Measurements from ENCODE around the gene NRGN.

NRGN gene

DNA sequence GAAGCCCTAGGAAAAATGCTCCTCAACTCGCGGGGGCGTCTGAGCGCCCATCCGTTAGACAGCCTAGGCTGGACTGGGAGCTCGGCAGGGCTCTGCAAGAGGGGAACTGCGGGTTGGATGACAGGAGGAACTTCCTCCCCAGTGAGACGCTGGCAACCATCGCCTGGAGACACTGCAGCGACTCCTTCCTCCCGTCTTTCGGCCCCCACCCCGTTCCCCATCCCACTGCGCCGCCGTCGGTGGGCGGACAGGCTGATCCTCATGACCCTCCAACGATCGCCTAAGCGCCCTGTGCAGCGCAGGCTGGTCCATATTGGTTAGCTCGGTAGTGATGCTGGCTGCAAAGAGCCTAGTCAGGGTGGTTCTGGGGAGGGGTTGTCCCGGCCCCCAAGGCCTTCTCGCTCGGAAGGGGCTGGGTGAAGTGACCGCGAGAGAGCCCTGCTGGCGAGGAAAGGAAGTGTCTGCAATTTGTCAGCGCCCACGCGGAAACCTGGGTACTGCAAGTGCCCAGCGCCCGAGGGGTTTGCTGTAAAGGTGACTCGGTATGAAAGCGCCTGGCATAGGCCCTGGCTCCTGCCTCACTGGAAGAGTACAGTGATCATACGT lies 638 bp downstream of the NRGN start:
- ATAC-seq (peak; percentile 48), DNase-seq (peak; percentile 70)

DNA sequence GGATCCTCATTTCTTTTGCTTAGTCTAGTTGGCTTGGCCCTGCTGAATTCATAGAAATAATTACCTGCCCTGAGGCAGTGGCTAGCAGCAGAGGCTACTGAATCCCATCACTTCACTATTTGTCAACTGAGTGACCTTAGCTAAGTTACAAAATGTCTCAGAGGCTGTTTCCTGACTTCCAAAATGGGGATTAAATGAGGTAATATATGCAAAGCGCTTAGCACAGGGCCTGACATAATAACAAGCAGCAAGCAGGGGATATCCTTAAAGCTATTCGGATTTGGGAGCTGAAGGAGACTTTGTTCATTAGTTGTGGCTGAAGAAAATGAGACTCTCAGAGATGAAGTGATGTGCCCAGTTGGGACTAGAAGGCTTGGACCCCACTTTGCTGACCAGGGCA lies 2.8 kb downstream of the NRGN start:
- ATAC-seq = no peak
- DNase-seq = no peak

DNA sequence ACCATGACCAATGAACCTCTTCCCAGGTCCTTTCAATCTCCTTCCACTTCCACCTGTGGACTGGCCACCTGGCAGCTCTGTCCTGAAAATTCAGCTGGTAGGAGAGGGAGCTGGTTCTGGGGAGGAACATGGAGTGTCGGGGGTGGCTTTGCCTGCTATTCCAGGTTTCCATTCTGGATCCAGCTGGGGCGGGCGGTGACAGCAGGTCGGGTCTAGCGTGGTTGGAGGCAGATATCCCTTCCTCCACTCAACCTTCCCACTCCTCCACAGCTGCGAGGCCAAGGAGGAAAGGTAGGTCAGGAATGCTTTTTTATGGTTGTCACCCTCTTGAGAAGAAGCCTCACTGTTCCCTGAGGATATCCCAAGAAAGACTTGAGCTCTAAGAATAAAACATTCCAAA lies 3.3 kb downstream of the NRGN start:
- DNase-seq (no peak), ATAC-seq (no peak)

DNA sequence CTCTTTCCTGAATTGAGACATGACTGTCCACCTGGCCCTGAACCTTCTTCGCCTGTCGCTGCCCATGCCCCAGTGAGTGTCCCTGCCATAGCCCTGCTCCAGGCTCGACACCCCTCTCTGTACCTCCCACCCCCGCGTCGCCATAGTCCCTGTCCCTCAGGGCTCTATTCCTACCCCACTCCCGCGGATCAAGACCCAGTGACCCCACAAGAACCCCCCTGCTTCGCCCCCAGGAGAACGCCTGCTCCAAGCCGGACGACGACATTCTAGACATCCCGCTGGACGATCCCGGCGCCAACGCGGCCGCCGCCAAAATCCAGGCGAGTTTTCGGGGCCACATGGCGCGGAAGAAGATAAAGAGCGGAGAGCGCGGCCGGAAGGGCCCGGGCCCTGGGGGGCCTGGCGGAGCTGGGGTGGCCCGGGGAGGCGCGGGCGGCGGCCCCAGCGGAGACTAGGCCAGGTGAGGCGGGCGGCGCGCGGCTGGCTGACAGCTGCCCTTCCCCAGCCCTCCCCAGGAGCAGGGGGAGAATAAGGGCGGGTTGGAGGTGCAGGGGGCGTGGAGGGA lies 5.6 kb downstream of the NRGN start:
- no peak for DNase-seq
- ATAC-seq = no peak

DNA sequence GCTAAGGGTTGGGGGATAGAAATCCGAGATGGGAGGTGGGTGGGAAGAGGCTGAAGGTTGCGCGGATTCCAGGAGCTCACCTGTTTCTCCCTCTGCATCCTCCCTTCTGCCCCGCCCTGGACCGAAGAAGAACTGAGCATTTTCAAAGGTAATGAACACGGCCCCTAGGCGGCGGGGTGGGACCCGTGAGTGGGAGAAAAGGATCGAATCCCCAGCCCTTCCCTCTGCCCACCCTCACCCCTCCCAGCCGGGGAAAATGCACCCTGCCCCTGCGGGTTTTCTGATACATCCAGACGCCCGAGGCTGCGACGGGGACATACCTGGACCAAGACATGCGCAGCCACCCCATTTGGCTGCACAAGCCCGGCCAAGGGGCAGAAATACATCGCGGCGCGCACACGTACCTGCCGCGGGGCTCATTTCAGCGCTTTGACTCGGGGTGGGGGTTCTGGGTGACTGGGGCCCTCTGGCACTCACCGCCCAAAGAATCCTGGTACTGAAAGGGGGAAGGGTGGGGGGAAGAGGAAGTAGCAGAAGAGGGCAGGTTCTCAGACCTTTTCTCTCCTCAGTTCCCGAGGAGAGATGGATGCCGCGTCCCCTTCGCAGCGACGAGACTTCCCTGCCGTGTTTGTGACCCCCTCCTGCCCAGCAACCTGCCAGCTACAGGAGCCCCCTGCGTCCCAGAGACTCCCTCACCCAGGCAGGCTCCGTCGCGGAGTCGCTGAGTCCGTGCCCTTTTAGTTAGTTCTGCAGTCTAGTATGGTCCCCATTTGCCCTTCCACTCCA lies 6.3 kb downstream of the NRGN start:
- DNase-seq (peak; percentile 57), ATAC-seq (peak; percentile 28)

DNA sequence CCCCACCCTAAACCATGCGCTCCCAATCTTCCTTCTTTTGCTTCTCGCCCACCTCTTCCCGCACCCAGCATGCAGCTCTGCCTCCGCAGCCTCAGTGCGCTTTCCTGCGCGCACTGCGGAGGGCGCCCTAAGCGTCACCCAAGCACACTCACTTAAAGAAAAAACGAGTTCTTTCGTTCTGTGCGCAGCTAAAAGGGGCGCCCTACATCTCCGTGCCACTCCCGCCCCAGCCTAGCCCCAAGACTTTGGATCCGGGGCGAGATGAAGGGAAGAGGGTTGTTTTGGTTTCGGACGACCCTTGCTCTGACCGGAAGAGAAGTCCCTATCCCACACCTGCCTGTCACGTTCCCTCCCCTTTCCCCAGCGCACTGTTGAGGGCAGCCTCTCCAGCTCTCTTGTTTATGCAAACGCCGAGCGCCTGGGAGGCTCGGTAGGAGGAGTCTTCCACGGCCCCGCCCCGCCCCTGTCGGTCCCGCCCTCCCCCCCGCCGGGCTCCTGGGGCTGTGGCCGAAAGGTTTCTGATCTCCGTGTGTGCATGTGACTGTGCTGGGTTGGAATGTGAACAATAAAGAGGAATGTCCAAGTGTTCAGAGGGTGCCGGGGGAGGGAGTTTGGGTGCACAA lies 7.0 kb downstream of the NRGN start:
- ATAC-seq (peak; percentile 84), DNase-seq (peak; percentile 81)

DNA sequence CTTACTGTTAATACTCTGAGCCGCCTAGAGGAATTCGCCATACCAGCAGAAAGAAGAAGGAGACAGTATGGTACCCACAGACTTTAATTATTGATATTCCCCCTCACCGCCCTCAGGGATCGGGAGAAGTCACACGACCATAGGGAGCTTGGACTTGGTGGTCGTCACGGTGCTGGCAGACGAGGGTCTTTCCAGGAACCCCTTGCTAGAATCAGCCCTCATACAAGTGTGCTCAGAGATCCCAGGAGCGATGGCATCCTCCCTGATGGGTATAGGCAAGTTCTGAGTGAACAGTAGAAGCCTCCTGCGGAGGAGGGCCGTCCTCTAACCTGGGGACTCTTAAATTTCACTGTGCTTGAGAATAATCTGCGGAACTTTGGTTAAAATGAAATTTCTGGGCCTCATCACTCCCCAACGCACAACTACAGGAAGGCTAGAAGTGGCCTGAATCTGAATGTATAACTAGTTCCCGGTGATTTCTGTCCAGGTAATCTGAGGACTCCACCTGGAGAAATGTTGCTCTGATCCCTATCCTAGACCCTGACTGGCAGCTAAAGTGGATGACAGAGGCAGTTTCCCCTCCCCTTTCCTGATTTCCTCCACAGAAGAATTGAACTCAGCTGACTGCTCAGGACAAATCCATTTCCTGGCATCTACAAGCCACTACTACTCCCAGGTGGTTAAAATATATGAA lies 7.8 kb downstream of the NRGN start:
- ATAC-seq (no peak), DNase-seq (no peak)

DNA sequence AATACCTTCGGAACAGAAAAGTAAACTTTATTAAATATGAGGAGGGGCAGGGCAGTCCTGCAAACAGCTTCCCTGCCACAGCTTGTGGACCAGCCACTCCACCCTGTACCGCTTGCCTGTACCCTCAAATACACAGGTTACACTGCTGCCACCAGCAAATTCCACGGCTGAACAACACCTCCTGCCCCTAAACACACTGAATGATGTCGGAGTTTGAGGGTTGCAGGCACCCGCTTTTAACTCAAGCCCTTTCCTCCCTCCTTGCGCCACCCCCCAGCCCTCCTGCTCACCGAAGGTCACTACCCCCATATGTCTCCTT lies 8.3 kb downstream of the NRGN start:
- ATAC-seq = no peak

DNA sequence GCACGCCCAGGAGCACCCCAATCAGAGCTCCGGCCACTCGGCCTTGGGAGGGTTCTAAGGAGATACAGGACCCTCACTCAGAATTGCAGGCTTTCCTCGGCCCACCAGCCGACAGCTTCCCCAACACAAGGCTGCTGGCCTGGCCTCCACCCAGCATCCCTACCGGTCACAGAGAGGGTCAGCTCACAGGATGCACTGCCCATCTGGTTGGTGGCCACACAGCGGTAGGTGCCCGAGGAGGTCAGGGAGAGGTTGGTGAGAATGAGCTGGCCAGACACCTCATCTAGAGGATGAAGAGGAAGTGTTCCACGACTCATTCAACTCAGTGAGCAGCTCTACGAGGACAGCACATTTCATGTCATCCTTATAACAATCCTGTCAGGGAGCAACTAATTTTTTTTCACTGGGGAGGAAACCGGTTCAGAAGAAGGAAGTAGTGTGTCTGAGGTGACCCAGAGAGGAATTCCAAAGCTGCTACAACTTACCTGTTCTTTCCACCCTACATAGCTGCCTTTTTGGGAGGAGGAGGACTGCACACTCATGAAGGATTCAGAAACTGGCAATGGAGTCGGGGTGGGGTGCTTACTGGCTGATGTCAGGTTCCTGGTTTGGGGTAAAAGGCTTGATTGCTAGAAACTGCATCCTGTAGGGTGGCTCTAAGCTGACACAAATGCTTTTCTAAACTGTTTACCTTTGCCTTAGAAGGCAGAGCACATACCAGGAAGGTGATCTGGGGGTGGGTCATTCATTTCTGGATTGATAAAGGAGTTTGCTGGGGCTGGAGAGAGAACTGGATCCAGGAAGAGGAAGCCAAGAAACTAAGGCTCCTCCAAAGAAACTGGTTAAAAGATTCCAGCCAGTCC lies 9.0 kb downstream of the NRGN start:
- DNase-seq (no peak), ATAC-seq (no peak)

More for the DNA sequence above, 8.3 kb downstream of the NRGN start:
- no peak for DNase-seq

DNA sequence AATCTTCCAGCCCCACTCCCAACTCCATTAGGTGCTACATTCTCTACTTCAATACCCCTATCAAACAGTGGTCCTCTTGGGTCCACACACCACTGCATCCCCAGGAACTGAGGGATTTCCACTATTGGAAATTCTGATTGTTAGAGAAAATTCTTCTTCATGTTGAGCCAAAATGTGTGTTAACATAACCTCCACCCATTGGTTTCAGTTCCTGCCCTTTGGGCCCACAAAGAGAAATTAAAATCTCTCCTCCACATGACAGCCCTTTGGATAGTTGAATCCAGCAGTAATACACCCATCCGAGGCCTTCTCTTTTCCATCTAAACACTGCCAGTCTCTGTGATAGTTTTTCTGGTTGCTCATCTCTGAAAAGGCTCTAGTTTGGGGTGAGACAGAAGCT lies 10.2 kb downstream of the NRGN start:
- DNase-seq = no peak
- ATAC-seq = no peak

DNA sequence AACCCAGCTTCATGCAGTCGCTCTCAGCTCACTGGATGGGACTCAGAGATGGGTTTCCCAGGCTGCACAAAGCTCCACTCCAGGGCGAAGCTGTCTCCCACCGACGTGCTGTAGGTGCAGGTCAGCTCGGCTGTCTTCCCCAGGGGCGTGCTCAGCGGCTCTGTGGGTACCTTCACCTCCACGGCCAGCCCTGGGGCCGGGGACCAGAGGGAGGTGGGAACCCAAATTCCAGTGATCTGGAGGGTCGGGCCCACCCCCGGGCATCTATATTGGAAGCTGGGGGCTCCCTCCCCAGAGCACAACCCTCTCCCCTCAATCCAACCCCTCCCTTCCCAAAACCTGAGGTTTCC lies 11.6 kb downstream of the NRGN start:
- DNase-seq (no peak), ATAC-seq (no peak)

DNA sequence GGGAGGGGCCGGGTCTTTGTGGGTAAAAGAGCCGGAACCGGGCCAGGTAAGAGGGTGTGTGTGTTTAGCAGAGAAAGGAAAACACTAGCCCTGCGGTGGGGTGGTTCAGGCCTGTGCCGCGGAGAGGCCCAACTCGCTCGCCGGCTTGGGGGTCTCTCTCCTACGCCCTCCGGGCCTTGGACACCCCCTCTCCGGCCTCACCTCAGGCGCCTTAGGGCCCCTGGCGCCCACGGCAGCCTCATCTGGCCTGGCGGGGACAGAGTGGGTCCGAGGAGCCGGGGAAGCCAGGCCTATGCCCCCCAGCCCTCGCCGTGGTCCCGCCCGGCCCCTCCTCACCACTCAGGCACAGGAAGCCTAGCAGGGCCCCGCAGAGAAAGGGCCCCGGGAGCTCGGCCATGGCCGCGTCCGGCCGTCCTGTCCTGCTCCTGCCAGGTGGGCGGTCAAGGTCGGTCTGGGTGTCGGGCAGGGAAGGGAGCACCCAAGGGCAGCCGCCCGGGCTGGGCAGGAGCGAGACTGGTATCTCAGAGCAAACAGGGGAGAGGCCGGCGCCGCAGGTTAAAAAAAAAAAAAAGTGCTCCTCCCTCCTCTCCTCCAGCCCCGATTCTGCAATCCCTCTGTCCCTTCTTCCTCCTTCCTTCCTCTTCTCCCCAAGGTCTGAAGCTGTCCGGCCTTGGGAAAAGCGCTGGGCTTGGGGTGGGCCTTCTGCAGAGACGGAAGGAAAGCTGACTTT lies 12.2 kb downstream of the NRGN start, which contains the start of gene VSIG2:
Gene VSIG2 (minus strand): TSS at position 515 of the 730 bp plus-strand sequence. CDS start 118 bp downstream, at position 397.
- no peak for ATAC-seq

DNA sequence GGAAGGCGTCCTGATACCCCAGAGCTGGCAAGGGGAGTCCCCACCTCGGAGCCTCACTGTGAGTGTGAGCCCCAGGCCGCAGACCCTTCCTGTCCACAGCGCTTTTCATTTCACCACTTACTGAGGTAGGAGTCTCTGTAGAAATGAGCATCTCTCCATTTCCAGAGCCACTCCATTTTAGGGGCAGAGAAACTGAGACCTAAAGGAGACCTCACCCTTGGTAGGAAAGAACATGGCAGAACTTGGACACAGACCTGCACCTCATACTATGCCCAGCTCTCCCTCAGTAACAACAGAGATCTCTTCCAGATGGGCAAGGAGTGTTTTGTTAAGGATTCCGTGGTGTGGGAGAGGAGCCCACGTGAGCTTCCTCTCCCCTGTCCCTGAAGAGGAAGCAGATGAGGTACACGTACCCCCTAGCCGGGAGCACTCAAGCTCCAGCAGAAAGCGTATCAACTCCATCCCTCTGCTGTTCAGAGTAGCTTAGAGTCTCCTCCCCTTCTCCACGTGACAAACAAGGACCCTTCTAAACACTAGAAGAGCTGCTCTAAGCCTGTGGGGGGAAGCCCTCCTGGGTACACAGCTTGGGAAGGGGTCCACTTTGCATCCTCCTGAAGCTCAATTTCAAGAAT lies 12.8 kb downstream of the NRGN start:
- ATAC-seq = no peak
- DNase-seq = no peak

More for the DNA sequence above, 12.2 kb downstream of the NRGN start, which contains the start of gene VSIG2:
- no peak for DNase-seq

DNA sequence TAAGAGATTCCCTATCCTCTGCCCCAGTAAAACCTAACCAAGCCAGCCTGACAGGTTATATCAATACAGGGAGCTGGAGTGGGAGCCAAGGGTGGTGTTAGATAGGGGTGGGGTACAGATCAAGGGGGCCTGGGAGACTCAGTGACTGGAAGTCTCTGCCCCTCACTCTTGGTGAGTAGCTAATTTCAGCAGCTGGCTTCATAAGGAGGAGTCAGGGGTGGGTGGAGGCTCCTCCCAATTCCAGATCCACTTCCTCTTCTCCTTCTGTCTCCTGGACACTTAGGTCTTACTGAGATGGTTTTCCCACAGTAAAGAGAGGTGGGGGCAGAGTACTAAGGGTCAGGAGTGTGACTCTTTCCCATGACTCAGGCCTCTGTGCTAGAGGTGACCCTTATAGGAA lies 13.5 kb downstream of the NRGN start:
- DNase-seq = no peak
- no peak for ATAC-seq

DNA sequence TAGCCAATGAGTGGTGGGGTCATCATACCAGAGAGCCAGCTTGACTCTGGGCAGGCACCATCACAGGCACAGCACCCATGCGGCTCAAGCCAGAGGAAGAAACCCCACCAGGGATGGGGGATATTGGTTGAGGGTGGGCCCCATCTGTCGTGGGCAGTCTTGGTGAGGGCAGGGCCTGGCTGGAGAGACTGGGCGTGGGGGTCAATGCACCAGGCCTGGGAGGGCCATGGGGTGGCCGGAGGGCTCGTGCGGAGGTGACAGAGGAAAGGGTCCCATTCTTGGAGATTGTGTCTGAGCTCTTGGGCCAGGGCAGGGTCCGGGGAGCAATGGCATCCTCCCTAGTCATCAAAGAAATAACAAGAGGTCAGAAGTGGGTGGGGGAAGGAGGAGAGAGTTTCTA lies 13.9 kb downstream of the NRGN start:
- ATAC-seq (no peak), DNase-seq (no peak)

DNA sequence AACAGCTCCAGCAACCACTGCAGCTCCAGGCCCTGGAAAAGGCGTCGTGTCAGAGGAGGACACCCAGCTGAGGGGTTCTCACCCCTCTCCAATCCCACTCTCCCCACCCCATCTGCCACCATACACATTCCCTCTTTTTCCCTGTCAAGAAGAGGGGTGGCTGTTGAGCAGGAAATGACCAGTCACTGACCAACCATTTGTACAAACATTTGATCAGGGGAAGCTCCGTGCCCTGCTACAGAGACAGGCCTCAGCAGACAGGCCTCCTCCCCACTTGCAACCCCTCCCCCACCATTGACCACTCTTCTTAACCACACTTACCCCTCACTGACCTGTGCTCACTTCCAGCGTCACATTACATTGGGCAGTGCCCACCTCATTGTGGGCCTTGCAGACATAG lies 14.6 kb downstream of the NRGN start:
- ATAC-seq = no peak

DNA sequence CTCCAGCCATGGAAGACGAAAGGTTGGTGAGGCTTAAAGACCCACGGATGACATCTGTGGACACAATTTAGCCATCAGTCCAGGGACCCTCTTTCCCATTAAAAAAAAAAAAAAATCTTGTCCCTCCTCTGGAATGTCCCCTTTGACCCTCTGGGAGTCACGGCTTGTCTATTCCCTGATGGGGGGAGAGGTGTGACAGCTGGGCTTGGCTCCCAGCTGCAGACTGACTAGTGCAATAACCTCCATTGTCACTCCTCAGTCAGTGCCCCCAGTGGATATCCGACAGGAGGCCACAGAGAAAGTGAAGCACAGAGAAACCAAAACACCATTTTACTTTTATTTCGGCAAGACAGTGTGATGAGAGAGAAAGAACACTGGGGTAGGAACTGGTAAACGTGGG lies 15.0 kb downstream of the NRGN start:
- DNase-seq = no peak
- ATAC-seq = no peak

More for the DNA sequence above, 14.6 kb downstream of the NRGN start:
- DNase-seq = no peak

DNA sequence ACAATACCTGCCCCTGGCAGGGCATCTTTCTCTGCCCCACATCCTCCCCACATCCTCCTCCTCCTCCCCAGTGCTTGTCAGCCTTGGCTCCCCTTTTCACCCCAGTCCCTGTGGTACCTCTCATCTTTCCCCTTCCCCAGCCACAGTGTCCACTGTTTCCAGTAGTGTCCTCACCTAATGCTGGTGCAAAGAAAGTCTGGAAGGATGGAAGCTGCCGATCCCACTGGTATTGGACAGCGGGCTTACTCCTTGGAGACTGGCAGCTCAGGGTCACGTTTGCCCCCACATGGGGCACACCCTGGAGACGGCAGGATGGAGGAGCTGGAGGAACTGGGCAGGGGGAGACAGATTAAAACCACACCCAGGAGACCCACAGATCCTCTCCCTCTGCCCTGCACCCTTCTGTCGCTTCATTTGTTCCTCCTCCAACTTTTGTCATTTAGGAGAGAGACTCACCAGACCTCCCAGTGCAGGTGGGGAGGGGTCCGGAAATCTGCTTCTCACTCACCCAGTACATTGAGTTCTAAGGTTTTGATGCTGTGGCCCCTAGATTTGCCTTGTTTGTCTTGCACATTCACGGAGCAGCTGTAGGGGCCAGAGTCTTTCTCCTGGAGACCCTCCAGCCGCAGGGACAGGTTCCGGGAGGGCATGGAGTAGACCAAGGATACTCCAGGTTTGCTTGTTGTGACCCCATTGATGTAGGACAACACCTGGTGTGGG lies 16.5 kb downstream of the NRGN start:
- no peak for ATAC-seq
- DNase-seq = no peak

DNA sequence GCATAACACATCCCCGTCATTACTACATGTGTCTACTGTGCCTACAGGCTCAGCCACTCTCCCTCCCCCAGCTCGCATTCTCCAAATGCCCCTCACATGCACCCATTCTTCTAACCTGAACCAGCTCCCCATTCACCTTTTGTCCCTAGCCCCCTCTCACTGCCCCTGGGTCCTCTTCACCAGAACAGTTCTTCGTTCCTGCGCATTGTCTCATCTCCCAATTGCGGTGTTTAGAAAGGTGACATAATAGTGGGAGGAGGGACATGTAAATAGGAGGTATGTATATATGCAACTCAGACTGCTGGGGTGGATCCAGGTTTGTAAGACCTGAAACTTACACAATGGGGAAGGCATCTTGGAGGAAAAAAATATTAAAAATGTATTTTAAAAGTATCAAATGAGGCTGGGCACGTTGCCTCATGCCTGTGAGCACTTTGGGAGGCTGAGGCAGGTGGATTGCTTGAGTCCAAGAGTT lies 17.0 kb downstream of the NRGN start:
- DNase-seq (no peak), ATAC-seq (no peak)

DNA sequence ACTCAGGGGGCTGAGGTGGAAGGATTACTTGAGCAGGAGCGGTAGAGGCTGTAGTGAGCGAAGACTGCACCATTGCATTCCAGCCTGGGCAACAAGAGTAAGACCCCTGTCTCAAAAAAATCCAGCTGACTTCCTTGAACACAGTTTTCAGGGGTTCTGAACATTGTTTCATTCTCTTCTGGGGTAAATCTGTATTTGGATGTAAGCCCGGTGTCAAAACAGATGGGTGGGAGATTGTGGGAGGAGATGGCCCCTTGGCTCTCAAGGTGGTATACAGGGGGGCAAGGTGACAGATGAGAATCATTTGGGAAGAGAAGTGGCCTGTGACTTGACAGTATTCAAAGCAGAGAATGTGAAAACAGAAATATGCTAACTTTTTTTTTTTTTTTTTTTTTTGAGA lies 17.6 kb downstream of the NRGN start:
- ATAC-seq (no peak), DNase-seq (no peak)

Measured in stimulated activated naive CD8-positive, alpha-beta T cell treated with anti-CD3 and anti-CD28 coated beads, Interleukin-15, Interleukin-2, amounts not matched to agents 100 U/mL and 50 U/mL, for 24 hours (primary cell).